Activated naive CD8-positive, alpha-beta T cell (primary cell): ENCODE measurements around the gene PI4KA.
"Not testable (repeated sequence)": the region's sequence is repeated elsewhere in the genome, so short reads cannot be mapped to it uniquely, and the experiment has no call there.

Experiments used
- H3K27ac Mint-ChIP-seq: one replicate; pipeline ENCODE4 v1.8.0; 2021; ENCODE audit warnings: mixed read lengths
- H3K27me3 Mint-ChIP-seq: one replicate; pipeline ENCODE4 v1.8.0; 2021; ENCODE audit warnings: mixed read lengths
- H3K36me3 Mint-ChIP-seq: one replicate; pipeline ENCODE4 v1.8.0; 2021; ENCODE audit warnings: mixed read lengths
- H3K4me1 Mint-ChIP-seq: one replicate; pipeline ENCODE4 v1.8.0; 2021; ENCODE audit warnings: low read depth, mixed read lengths
- H3K4me3 Mint-ChIP-seq: one replicate; pipeline ENCODE4 v1.8.0; 2021; ENCODE audit warnings: mild to moderate bottlenecking, mixed read lengths
- H3K9me3 Mint-ChIP-seq: one replicate; pipeline ENCODE4 v1.8.0; 2021; ENCODE audit warnings: low read depth, mixed read lengths

Gene PI4KA

GRCh38 chr22:20718727-20719126, 139.9 kb downstream of the PI4KA start:
- not testable (repeated sequence) for H3K27me3 Mint-ChIP-seq, H3K27ac Mint-ChIP-seq, H3K4me3 Mint-ChIP-seq, H3K4me1 Mint-ChIP-seq, H3K9me3 Mint-ChIP-seq, H3K36me3 Mint-ChIP-seq

- not testable (repeated sequence) for H3K4me1 Mint-ChIP-seq, H3K27me3 Mint-ChIP-seq, H3K4me3 Mint-ChIP-seq, H3K27ac Mint-ChIP-seq, H3K36me3 Mint-ChIP-seq, H3K9me3 Mint-ChIP-seq
Observed at GRCh38 chr22:20717981-20718380, 140.6 kb downstream of the PI4KA start.

DNA sequence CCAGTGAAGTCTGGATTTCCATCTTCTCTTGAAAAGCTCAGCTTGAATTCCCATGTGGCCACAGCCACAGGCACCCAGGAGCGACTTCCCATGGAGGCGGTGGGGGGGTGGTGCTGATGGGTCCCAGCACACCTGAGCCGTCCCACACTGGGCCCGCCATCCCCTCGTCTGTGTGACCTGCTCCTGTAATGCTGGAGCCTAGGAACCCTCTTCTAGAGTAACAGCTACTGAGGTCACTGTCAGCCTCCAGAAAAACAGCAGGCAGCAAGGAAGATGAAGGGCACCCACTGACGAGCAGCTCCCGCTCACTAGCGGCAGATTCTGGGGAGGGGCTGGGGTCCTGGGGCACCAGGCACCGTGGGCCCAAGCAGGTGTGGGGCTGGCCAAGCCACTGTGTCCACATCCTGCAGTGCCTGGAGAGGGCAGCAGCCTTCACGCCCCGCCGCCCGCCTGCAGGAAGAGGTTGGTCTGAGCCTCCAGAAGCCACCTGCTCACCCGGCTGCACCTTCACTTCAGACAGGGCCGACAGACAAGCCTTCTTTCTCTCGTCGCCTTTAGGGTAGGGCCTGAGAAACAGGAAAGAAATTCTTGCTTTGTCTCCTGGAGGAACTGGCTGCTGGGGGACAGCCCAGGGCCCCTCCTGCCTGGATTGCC, 141.3 kb downstream of the PI4KA start:
- not testable (repeated sequence) for H3K4me3 Mint-ChIP-seq, H3K27me3 Mint-ChIP-seq, H3K9me3 Mint-ChIP-seq, H3K27ac Mint-ChIP-seq, H3K36me3 Mint-ChIP-seq, H3K4me1 Mint-ChIP-seq

DNA sequence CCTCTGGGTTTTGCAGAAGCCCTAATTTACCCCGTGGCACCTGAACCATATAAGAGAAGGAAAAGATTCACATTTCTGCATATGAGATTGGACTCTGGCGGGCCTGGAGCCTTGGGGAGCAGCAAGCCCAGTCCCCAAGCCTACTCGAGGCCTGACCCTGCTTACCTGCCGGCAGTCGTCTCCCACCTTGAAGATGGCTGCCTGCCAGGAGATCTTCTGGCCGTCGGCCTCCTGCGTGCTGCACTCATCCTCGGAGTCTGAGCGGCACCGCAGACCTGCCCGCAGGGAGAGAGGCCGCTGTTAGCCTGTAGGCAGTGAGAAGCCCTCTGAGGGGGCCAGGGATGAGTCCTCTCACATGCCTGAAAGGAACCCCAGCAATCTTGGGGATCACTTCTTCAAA, 145.5 kb downstream of the PI4KA start:
- not testable (repeated sequence) for H3K4me3 Mint-ChIP-seq, H3K4me1 Mint-ChIP-seq, H3K9me3 Mint-ChIP-seq, H3K27ac Mint-ChIP-seq, H3K36me3 Mint-ChIP-seq, H3K27me3 Mint-ChIP-seq

DNA sequence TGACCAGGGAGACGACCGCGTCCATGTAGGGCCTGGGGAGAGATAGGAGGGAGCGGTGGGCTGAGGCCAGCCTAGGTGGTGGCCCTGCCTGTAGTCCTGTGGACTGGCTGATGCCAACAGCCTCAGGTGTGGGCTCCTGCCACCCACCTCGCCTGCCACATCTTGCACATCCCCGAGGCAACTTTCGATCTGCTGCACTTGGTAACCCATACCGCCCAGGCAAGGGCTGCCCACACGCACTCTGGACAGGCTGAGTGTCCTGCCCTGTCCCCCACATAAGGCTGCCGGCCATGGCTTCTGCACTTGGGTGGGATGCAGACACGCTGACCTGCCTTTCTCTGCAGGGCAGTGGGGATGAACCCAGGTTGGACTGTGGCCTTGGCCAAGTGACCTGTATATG, 148.6 kb downstream of the PI4KA start:
- not testable (repeated sequence) for H3K36me3 Mint-ChIP-seq, H3K4me3 Mint-ChIP-seq, H3K27me3 Mint-ChIP-seq, H3K9me3 Mint-ChIP-seq, H3K27ac Mint-ChIP-seq, H3K4me1 Mint-ChIP-seq

GRCh38 chr22:20707549-20708118, 151.0 kb downstream of the PI4KA start:
- not testable (repeated sequence) for H3K36me3 Mint-ChIP-seq, H3K4me3 Mint-ChIP-seq, H3K9me3 Mint-ChIP-seq, H3K27ac Mint-ChIP-seq, H3K27me3 Mint-ChIP-seq, H3K4me1 Mint-ChIP-seq

- not testable (repeated sequence) for H3K9me3 Mint-ChIP-seq, H3K27ac Mint-ChIP-seq, H3K36me3 Mint-ChIP-seq, H3K27me3 Mint-ChIP-seq
- Mint-ChIP-seq H3K4me3 (peak overlapping the region; percentile 64), H3K4me1 (peaks cover 10% of the 10 kb centered on the region)
Observed at GRCh38 chr22:20703816-20704609, 154.6 kb downstream of the PI4KA start.

GRCh38 chr22:20703414-20703806, 155.2 kb downstream of the PI4KA start:
- H3K27me3 Mint-ChIP-seq, H3K36me3 Mint-ChIP-seq, H3K27ac Mint-ChIP-seq, H3K9me3 Mint-ChIP-seq: not testable (repeated sequence)
- peak overlapping the region; percentile 95 for H3K4me3 Mint-ChIP-seq
- peaks cover 10% of the 10 kb centered on the region for H3K4me1 Mint-ChIP-seq

- peak overlapping the region; percentile 95 for H3K4me3 Mint-ChIP-seq
- not testable (repeated sequence) for H3K36me3 Mint-ChIP-seq, H3K9me3 Mint-ChIP-seq, H3K27me3 Mint-ChIP-seq
- peaks cover 10% of the 10 kb centered on the region for H3K4me1 Mint-ChIP-seq
- H3K27ac Mint-ChIP-seq = peak overlapping the region; percentile 94
Observed at GRCh38 chr22:20702546-20703413, 155.8 kb downstream of the PI4KA start.

DNA sequence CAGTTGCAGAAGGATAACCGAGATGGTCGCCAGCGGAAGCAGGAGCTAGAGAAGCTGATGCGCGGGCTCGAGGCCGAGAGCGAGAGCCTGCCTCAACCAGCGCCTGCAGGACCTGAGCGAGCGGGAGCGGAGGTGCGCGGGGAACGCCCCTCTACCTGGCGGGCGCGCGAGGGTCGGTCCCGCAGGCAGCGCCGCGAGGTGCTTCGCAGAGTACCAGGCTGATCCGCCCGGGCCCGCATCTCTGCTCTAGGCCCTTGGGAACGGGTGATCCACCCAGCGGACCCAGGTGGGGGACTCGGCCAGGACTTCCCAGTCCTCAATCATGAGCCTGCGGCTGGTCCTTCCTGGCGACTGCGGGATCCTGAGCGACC, 156.5 kb downstream of the PI4KA start:
- not testable (repeated sequence) for H3K27ac Mint-ChIP-seq, H3K9me3 Mint-ChIP-seq, H3K27me3 Mint-ChIP-seq, H3K36me3 Mint-ChIP-seq
- Mint-ChIP-seq H3K4me3 (peak overlapping the region; percentile 95), H3K4me1 (peaks cover 16% of the 10 kb centered on the region)

GRCh38 chr22:20701680-20702136, 156.9 kb downstream of the PI4KA start:
- Mint-ChIP-seq H3K27ac (peak overlapping the region; percentile 34), H3K4me1 (peaks cover 17% of the 10 kb centered on the region), H3K4me3 (peak overlapping the region; percentile 95)
- H3K36me3 Mint-ChIP-seq, H3K9me3 Mint-ChIP-seq, H3K27me3 Mint-ChIP-seq: not testable (repeated sequence)

DNA sequence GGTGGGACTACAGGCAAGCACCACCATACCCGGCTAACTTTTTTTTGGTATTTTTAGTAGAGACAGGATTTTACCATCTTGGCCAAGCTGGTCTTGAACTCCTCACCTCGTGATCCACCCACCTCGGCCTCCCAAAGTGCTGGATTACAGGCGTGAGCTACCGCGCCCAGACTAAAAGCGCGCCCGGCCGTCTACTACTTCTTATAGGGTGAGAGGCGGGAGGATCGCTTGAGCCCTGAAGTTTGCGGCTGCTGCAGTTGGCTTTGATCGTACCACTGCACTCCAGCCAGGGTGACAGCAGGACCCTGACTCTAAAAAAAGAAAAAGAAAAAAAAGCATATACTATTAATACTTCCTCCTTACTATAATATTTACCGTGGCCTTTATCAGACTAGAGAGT, 158.3 kb downstream of the PI4KA start:
- H3K9me3 Mint-ChIP-seq, H3K4me3 Mint-ChIP-seq, H3K27me3 Mint-ChIP-seq, H3K36me3 Mint-ChIP-seq, H3K27ac Mint-ChIP-seq: not testable (repeated sequence)
- peaks cover 17% of the 10 kb centered on the region for H3K4me1 Mint-ChIP-seq

GRCh38 chr22:20699856-20700255, 158.8 kb downstream of the PI4KA start:
- H3K4me1 Mint-ChIP-seq = peaks cover 17% of the 10 kb centered on the region
- H3K4me3 Mint-ChIP-seq, H3K27me3 Mint-ChIP-seq, H3K9me3 Mint-ChIP-seq, H3K27ac Mint-ChIP-seq, H3K36me3 Mint-ChIP-seq: not testable (repeated sequence)

- not testable (repeated sequence) for H3K4me3 Mint-ChIP-seq, H3K9me3 Mint-ChIP-seq, H3K27me3 Mint-ChIP-seq, H3K36me3 Mint-ChIP-seq, H3K27ac Mint-ChIP-seq
- peaks cover 14% of the 10 kb centered on the region for H3K4me1 Mint-ChIP-seq
Observed at GRCh38 chr22:20697481-20698113, 161.0 kb downstream of the PI4KA start.

DNA sequence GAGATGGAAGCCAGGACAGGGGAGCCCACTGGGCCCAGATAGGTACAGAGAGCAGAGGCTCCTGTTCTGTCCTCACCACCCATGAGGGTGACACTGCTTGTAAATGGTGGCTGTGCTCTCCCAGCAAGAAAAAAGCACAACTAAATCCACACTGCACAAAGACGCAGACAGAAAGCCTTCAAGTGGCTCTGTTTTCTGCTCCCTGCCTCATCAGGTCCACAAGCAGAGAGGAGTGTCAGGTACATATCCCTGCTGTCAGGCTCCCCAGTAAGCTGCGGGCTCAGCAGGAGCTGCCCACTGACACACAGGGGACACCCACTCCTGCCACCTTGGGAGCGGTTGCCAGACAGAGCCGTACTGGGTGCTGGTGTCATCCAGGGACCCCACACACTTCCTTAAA, 162.6 kb downstream of the PI4KA start:
- not testable (repeated sequence) for H3K36me3 Mint-ChIP-seq, H3K9me3 Mint-ChIP-seq, H3K27me3 Mint-ChIP-seq, H3K4me3 Mint-ChIP-seq, H3K27ac Mint-ChIP-seq, H3K4me1 Mint-ChIP-seq
